AG09319 (cell line): ENCODE results near the gene SND1.

Experiments used
- DNase-seq: peaks from one replicate; pipeline ENCODE4 v3.0.0-alpha.2; 2010; ENCODE audit warnings: low read depth; ENCODE audit errors: extremely low read depth
- CTCF ChIP-seq: IDR thresholded peaks from 2 replicates; pipeline ENCODE4 v1.5.1; 2011; ENCODE audit warnings: low read depth, mild to moderate bottlenecking, inconsistent platforms, low read length, moderate library complexity

Gene SND1

GRCh38 chr7:127976738-127977120, 324.7 kb downstream of the SND1 start:
- TF ChIP-seq CTCF: no peak
- DNase-seq: no peak

GRCh38 chr7:127978421-127978820, 326.4 kb downstream of the SND1 start:
- DNase-seq: no peak
- TF ChIP-seq CTCF: no peak

GRCh38 chr7:127979113-127979727, 327.2 kb downstream of the SND1 start:
- TF ChIP-seq CTCF: no peak
- no peak for DNase-seq

- no peak for TF ChIP-seq CTCF
- no peak for DNase-seq
These were observed 327.7 kb downstream of the SND1 start for GRCh38 chr7:127979728-127980126.

- no peak for DNase-seq
- no peak for TF ChIP-seq CTCF
These were observed 328.9 kb downstream of the SND1 start for GRCh38 chr7:127980901-127981300.

GRCh38 chr7:127981965-127982364, 330.0 kb downstream of the SND1 start:
- DNase-seq: no peak
- TF ChIP-seq CTCF: no peak

GRCh38 chr7:127983804-127984332, 331.9 kb downstream of the SND1 start:
- no peak for DNase-seq

More at GRCh38 chr7:127983804-127984332, 331.9 kb downstream of the SND1 start:
- TF ChIP-seq CTCF: no peak
